ENCODE results near the gene BBS12.

DNA sequence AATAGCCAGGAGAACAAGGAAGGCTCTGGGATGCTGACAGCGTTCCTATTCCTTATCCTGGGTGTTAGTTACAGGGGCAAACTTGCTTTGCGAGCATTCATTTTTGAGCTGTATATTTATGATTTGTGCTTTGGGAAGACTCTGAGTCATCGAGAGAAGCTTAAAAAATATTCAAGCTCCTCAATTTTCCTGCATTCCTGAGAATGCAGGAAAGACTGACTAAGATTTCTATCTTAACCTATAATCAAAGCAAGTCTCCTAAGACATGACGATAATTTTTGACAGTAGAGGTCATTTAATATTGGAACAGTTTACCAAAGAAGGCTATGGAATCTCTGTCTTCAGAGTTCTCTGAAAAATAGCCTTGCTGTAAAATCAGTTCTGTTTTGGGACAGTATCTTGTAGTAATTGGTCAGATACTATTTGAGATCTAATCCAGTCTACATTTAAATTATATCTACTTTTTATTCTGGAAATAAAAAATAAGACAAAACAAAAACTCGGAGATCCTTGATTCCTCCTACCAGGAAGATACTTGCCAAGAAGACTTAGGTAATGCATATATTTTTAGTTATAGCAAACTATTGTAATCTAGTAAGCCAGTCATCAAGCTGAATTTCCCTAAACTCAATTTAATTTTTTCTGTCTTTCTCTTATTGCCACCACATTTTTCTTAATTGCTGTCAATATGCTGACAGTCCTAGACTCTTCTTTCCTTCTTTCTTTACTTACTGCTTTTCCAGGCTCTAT lies 31.7 kb downstream of the BBS12 start:
- peak; percentile 61; the same call in 1 of the 2 replicates for TF ChIP-seq POLR2AphosphoS5 (IDR thresholded peaks at IDR 0.05; ENCODE audit: low read depth, low read length)
- TF ChIP-seq CHD2 (IDR thresholded peaks at IDR 0.05; ENCODE audit: low read length, partially characterized antibody) = no peak
- TF ChIP-seq, protein P1, sequence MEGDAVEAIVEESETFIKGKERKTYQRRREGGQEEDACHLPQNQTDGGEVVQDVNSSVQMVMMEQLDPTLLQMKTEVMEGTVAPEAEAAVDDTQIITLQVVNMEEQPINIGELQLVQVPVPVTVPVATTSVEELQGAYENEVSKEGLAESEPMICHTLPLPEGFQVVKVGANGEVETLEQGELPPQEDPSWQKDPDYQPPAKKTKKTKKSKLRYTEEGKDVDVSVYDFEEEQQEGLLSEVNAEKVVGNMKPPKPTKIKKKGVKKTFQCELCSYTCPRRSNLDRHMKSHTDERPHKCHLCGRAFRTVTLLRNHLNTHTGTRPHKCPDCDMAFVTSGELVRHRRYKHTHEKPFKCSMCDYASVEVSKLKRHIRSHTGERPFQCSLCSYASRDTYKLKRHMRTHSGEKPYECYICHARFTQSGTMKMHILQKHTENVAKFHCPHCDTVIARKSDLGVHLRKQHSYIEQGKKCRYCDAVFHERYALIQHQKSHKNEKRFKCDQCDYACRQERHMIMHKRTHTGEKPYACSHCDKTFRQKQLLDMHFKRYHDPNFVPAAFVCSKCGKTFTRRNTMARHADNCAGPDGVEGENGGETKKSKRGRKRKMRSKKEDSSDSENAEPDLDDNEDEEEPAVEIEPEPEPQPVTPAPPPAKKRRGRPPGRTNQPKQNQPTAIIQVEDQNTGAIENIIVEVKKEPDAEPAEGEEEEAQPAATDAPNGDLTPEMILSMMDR (IDR thresholded peaks at IDR 0.05) = no peak
- TF ChIP-seq RCOR1 (IDR thresholded peaks at IDR 0.05; ENCODE audit: low read length) = no peak
- TF ChIP-seq, protein P2, sequence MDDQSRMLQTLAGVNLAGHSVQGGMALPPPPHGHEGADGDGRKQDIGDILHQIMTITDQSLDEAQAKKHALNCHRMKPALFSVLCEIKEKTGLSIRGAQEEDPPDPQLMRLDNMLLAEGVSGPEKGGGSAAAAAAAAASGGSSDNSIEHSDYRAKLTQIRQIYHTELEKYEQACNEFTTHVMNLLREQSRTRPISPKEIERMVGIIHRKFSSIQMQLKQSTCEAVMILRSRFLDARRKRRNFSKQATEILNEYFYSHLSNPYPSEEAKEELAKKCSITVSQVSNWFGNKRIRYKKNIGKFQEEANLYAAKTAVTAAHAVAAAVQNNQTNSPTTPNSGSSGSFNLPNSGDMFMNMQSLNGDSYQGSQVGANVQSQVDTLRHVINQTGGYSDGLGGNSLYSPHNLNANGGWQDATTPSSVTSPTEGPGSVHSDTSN (IDR thresholded peaks at IDR 0.05) = peak; percentile 91
- peak; percentile 76 for TF ChIP-seq NFIC (IDR thresholded peaks at IDR 0.05; ENCODE audit: borderline replicate concordance)
- peak in 1 of 2 experiments; percentile 95; a peak in 2 of 4 replicates for TF ChIP-seq EP300 (IDR thresholded peaks at IDR 0.05; ENCODE audit: borderline replicate concordance in 1 of 2, low read depth in 1 of 2, low read length in 1 of 2)
- no peak for TF ChIP-seq TAF1 (IDR thresholded peaks at IDR 0.05; ENCODE audit: borderline replicate concordance, low read depth, low read length)
- TF ChIP-seq, protein P3, sequence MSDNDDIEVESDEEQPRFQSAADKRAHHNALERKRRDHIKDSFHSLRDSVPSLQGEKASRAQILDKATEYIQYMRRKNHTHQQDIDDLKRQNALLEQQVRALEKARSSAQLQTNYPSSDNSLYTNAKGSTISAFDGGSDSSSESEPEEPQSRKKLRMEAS (IDR thresholded peaks at IDR 0.05; ENCODE audit: low read depth) = no peak; the same call in 1 of the 2 replicates
- no peak for TF ChIP-seq SIN3A (IDR thresholded peaks at IDR 0.05; ENCODE audit: borderline replicate concordance, low read depth, low read length)
- peak; percentile 82 for TF ChIP-seq FOXM1 (IDR thresholded peaks at IDR 0.05; ENCODE audit: low read depth)
- TF ChIP-seq RFX5 (IDR thresholded peaks at IDR 0.05; ENCODE audit: low read length) = no peak
